ENCODE measurements around the gene MOB3B.

DNA sequence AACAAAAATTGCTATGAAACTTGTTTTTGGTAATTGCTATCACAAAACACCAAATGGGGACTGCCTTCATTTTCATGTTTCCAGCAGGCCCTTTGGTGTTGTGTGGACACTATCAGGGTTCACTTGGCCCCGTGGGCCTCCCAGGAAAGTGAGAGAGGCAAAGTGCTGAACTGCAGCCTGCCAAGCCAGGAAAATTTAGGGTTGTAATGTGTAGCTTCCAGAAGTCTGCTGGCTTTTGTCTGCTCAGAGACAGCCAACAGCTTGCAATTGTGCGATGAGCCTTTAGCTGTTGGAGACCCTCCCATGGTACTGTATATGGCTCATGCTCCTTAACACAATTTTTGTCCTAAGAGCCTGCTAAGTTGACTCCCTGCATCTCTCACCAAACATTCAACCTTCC is 127.0 kb downstream of the MOB3B start:
- TF ChIP-seq POLR2AphosphoS2 (conservative IDR thresholded peaks at IDR 0.05; ENCODE audit: low read length) (no peak), RAD21 (conservative IDR thresholded peaks at IDR 0.05 in 1 of 2, IDR thresholded peaks at IDR 0.05 in 1 of 2) (no peak), POLR2A (IDR thresholded peaks at IDR 0.05; ENCODE audit: low read length) (no peak), BHLHE40 (IDR thresholded peaks at IDR 0.05; ENCODE audit: low read depth, low read length) (no peak), HEYL (CRISPR knock-in tag; IDR thresholded peaks at IDR 0.05) (no peak), RCOR1 (IDR thresholded peaks at IDR 0.05; ENCODE audit: low read depth, low read length) (no peak)
- TF ChIP-seq, protein P1, sequence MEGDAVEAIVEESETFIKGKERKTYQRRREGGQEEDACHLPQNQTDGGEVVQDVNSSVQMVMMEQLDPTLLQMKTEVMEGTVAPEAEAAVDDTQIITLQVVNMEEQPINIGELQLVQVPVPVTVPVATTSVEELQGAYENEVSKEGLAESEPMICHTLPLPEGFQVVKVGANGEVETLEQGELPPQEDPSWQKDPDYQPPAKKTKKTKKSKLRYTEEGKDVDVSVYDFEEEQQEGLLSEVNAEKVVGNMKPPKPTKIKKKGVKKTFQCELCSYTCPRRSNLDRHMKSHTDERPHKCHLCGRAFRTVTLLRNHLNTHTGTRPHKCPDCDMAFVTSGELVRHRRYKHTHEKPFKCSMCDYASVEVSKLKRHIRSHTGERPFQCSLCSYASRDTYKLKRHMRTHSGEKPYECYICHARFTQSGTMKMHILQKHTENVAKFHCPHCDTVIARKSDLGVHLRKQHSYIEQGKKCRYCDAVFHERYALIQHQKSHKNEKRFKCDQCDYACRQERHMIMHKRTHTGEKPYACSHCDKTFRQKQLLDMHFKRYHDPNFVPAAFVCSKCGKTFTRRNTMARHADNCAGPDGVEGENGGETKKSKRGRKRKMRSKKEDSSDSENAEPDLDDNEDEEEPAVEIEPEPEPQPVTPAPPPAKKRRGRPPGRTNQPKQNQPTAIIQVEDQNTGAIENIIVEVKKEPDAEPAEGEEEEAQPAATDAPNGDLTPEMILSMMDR (IDR thresholded peaks at IDR 0.05) = no peak
- TF ChIP-seq, protein P2, sequence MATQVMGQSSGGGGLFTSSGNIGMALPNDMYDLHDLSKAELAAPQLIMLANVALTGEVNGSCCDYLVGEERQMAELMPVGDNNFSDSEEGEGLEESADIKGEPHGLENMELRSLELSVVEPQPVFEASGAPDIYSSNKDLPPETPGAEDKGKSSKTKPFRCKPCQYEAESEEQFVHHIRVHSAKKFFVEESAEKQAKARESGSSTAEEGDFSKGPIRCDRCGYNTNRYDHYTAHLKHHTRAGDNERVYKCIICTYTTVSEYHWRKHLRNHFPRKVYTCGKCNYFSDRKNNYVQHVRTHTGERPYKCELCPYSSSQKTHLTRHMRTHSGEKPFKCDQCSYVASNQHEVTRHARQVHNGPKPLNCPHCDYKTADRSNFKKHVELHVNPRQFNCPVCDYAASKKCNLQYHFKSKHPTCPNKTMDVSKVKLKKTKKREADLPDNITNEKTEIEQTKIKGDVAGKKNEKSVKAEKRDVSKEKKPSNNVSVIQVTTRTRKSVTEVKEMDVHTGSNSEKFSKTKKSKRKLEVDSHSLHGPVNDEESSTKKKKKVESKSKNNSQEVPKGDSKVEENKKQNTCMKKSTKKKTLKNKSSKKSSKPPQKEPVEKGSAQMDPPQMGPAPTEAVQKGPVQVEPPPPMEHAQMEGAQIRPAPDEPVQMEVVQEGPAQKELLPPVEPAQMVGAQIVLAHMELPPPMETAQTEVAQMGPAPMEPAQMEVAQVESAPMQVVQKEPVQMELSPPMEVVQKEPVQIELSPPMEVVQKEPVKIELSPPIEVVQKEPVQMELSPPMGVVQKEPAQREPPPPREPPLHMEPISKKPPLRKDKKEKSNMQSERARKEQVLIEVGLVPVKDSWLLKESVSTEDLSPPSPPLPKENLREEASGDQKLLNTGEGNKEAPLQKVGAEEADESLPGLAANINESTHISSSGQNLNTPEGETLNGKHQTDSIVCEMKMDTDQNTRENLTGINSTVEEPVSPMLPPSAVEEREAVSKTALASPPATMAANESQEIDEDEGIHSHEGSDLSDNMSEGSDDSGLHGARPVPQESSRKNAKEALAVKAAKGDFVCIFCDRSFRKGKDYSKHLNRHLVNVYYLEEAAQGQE (IDR thresholded peaks at IDR 0.05) = no peak
- TF ChIP-seq, protein P3, sequence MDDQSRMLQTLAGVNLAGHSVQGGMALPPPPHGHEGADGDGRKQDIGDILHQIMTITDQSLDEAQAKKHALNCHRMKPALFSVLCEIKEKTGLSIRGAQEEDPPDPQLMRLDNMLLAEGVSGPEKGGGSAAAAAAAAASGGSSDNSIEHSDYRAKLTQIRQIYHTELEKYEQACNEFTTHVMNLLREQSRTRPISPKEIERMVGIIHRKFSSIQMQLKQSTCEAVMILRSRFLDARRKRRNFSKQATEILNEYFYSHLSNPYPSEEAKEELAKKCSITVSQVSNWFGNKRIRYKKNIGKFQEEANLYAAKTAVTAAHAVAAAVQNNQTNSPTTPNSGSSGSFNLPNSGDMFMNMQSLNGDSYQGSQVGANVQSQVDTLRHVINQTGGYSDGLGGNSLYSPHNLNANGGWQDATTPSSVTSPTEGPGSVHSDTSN (IDR thresholded peaks at IDR 0.05) = no peak
- TF ChIP-seq, protein P4, sequence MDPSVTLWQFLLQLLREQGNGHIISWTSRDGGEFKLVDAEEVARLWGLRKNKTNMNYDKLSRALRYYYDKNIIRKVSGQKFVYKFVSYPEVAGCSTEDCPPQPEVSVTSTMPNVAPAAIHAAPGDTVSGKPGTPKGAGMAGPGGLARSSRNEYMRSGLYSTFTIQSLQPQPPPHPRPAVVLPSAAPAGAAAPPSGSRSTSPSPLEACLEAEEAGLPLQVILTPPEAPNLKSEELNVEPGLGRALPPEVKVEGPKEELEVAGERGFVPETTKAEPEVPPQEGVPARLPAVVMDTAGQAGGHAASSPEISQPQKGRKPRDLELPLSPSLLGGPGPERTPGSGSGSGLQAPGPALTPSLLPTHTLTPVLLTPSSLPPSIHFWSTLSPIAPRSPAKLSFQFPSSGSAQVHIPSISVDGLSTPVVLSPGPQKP (IDR thresholded peaks at IDR 0.05; ENCODE audit: low read depth, low read length) = no peak
- TF ChIP-seq, protein P5, sequence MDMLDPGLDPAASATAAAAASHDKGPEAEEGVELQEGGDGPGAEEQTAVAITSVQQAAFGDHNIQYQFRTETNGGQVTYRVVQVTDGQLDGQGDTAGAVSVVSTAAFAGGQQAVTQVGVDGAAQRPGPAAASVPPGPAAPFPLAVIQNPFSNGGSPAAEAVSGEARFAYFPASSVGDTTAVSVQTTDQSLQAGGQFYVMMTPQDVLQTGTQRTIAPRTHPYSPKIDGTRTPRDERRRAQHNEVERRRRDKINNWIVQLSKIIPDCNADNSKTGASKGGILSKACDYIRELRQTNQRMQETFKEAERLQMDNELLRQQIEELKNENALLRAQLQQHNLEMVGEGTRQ (IDR thresholded peaks at IDR 0.05) = no peak
